Measurements from ENCODE around the gene PTK6. TPM values are rescaled to one million over a fixed set of nuclear protein-coding genes. Genes with fewer than 3 reads are reported as not detected.
A peak's percentile ranks its signal among the peaks of the same experiment; 100 is the strongest.

The PTK6 gene
- total RNA-seq, 3 donors from 2014 or later (not counting 1 experiment from before 2014, with no cell fraction given): 0.16 to 0.48 TPM; not detected in 1

DNA sequence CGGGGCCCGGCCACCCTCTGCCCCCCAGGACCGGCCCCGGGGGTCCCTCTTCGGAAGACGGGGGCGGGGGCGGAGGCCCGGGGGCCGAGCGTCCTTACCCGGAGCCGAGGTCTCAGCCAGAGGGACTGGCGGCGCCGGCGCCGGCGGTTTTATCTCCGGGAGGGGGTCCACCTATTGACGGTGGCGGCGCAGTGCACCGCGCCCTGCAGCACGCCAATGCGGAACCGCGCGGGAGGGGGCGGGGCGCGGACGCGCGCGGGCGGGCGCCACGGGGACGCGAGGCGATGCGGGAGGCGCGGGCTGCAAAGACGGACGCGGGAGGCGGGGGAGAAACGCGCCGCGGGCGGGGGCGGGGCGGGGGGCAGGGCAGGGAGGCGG is 38.2 kb downstream of the PTK6 start, which contains the start of gene EEF1A2:
Gene EEF1A2 (minus strand): TSS at position 124 of the 378 bp plus-strand sequence. CDS start 1,320 bp downstream, outside the sequence.
- ATAC-seq: peak; percentile 70 to 76 (median 73)
- no peaks in the 10 kb centered on the region for H3K4me1 Mint-ChIP-seq

DNA sequence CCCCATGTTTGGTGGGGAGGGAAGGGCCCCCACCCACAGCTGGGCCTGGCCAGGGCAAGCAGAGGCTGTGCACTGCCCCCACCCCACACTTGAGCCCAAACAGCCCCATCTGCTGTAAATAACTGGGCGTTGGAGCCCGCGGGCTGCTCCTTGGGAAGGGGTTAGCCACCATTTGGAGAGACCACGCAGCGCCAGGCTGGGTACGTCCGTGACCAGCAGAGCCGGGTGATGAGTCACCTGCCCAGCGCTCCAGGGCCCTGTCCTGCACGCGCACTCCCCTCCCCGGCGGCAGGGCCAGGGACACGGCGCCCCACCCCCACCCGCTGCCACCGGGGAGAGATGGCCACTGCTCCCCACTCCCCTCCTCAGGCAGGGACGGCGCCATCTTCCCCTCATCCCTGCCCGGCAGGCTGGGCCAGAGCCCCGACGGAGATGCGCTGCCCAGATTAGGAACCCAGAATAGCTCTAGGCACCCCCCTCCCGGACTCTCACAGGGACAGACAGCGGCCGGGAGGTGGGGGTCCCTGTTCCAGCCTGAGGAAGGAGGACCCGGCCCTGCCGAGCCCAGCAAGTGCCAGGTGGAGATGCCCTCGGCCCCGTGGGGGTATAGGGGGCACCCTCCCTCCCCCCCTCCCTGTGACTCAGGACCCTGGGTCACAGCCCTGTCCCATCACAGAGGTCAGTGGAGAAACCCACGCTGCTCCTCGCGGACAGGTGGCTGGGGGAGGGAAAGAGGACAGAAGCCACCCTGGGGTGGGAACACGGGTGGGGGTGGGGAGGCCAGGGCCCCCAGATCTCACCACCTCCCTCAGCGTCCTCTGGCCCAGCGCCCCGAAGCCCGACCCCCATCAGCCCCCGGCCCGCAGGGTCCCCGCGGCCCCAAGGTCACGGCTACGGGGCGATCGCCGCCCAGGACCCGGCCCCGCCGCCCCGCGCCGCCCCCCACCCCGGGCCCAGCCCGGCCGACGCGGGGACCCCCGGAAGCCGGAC is 38.9 kb downstream of the PTK6 start:
- intact Hi-C loops (cut with micrococcal nuclease): loop anchor here (5.0 kb wide), 1 partner anchor 474 kb away; no protein-coding TSS in a partner anchor
- no peak for DNase-seq
- no peaks in the 10 kb centered on the region for H3K9me3 ChIP-seq (ENCODE audit: control insufficient read depth, insufficient read depth, low read length)
- no peaks in the 10 kb centered on the region for H3K36me3 ChIP-seq (ENCODE audit: control insufficient read depth, insufficient read depth, low read length)
- H3K4me1 ChIP-seq (ENCODE audit: control insufficient read depth, insufficient read depth, low read length): peaks cover 25% of the 10 kb centered on the region
- H3K4me3 Mint-ChIP-seq: peak overlapping the region; percentile 55
- H3K9me3 Mint-ChIP-seq: no peaks in the 10 kb centered on the region
- peaks cover 0 to 2% of the 10 kb centered on the region in 2 donors for H3K27me3 Mint-ChIP-seq (ENCODE audit: low read depth in 2 of 2)
- H3K4me1 Mint-ChIP-seq: no peaks in the 10 kb centered on the region
- no peaks in the 10 kb centered on the region for H3K36me3 Mint-ChIP-seq
- WGBS (ENCODE audit: insufficient coverage): 9% methylated on average over 57 of the region's 60 CpGs
- no peak overlapping the region for H3K27ac ChIP-seq (ENCODE audit: low read length)
- H3K27ac Mint-ChIP-seq: no peak overlapping the region
- TF ChIP-seq, protein P1, sequence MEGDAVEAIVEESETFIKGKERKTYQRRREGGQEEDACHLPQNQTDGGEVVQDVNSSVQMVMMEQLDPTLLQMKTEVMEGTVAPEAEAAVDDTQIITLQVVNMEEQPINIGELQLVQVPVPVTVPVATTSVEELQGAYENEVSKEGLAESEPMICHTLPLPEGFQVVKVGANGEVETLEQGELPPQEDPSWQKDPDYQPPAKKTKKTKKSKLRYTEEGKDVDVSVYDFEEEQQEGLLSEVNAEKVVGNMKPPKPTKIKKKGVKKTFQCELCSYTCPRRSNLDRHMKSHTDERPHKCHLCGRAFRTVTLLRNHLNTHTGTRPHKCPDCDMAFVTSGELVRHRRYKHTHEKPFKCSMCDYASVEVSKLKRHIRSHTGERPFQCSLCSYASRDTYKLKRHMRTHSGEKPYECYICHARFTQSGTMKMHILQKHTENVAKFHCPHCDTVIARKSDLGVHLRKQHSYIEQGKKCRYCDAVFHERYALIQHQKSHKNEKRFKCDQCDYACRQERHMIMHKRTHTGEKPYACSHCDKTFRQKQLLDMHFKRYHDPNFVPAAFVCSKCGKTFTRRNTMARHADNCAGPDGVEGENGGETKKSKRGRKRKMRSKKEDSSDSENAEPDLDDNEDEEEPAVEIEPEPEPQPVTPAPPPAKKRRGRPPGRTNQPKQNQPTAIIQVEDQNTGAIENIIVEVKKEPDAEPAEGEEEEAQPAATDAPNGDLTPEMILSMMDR (IDR thresholded peaks at IDR 0.05): no peak
- H3K27me3 ChIP-seq (ENCODE audit: control insufficient read depth, insufficient read depth, low read length): peaks cover 37% of the 10 kb centered on the region
- no peak overlapping the region for H3K4me3 ChIP-seq (ENCODE audit: low read length)
- no peak for ATAC-seq

More for the DNA sequence above, 38.2 kb downstream of the PTK6 start, which contains the start of gene EEF1A2:
- Mint-ChIP-seq H3K27me3 (ENCODE audit: low read depth in 2 of 2) (peaks cover 0 to 2% of the 10 kb centered on the region in 2 donors), H3K36me3 (no peaks in the 10 kb centered on the region), H3K9me3 (no peaks in the 10 kb centered on the region), H3K4me3 (peak within 1 kb of the TSS; percentile 55), H3K27ac (no peak within 1 kb of the TSS)
- no peak within 1 kb of the TSS for H3K27ac ChIP-seq (ENCODE audit: low read length)
- H3K4me1 ChIP-seq (ENCODE audit: control insufficient read depth, insufficient read depth, low read length): peaks cover 25% of the 10 kb centered on the region
- under 1% methylated on average over 58 of the region's 58 CpGs for WGBS (ENCODE audit: insufficient coverage)
- H3K9me3 ChIP-seq (ENCODE audit: control insufficient read depth, insufficient read depth, low read length): no peaks in the 10 kb centered on the region
- no peaks in the 10 kb centered on the region for H3K36me3 ChIP-seq (ENCODE audit: control insufficient read depth, insufficient read depth, low read length)
- H3K27me3 ChIP-seq (ENCODE audit: control insufficient read depth, insufficient read depth, low read length): peaks cover 37% of the 10 kb centered on the region
- TF ChIP-seq, protein P1 (IDR thresholded peaks at IDR 0.05): peak; percentile 14
- H3K4me3 ChIP-seq (ENCODE audit: low read length): no peak within 1 kb of the TSS
- intact Hi-C loops (cut with micrococcal nuclease): loop anchor here (5.0 kb wide), 1 partner anchor 473 kb away; no protein-coding TSS in a partner anchor
- DNase-seq: peak in 1 of 2 donors; percentile 82

DNA sequence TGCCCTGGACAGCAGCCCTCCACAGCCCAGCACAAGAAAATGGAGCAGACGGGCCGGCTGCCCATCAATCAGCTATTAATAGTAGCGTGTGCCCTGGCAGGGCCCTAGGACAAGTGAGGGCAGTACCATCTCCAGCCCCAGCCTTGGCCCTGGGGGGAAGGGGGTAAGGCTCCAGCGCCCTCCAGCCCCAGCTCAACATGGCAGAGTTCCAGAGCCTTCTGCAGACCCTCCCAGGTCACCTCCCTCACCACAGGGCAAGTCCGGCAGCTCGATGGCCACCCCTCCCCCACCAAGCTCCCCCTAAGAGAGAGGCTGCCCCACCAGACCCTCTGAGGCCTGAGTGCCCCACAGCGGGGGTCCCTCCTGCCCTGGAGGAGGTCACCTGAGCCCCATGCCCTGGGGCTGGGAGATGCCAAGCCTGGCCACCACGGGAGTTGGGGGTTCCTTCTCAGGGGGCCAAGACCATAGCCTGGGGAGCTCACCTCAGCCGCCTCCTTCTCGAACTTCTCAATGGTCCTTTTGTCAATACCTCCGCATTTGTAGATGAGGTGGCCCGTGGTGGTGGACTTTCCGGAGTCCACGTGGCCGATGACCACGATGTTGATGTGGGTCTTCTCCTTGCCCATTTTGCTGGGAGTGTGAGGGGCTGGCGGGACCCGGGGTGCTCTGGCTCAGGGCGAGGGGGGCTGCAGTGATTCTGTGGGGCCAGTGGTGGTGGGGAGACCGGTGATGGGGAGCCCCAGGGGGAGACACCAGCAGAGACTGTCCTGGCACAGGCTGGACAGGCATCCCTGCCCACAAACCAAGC is 39.8 kb downstream of the PTK6 start:
- no peaks in the 10 kb centered on the region for H3K9me3 ChIP-seq (ENCODE audit: control insufficient read depth, insufficient read depth, low read length)
- H3K27ac ChIP-seq (ENCODE audit: low read length): no peak overlapping the region
- no peak for DNase-seq
- H3K4me1 ChIP-seq (ENCODE audit: control insufficient read depth, insufficient read depth, low read length): peaks cover 25% of the 10 kb centered on the region
- Mint-ChIP-seq H3K36me3 (no peaks in the 10 kb centered on the region), H3K4me1 (no peaks in the 10 kb centered on the region), H3K27me3 (ENCODE audit: low read depth in 2 of 2) (peaks cover 0 to 4% of the 10 kb centered on the region in 2 donors), H3K9me3 (peaks cover 0 to 5% of the 10 kb centered on the region in 2 donors), H3K27ac (no peak overlapping the region), H3K4me3 (no peak overlapping the region)
- ATAC-seq: no peak
- H3K36me3 ChIP-seq (ENCODE audit: control insufficient read depth, insufficient read depth, low read length): no peaks in the 10 kb centered on the region
- TF ChIP-seq, protein P1 (IDR thresholded peaks at IDR 0.05): no peak
- H3K27me3 ChIP-seq (ENCODE audit: control insufficient read depth, insufficient read depth, low read length): peaks cover 37% of the 10 kb centered on the region
- intact Hi-C loops (cut with micrococcal nuclease): loop anchor here (5.0 kb wide), 1 partner anchor 475 kb away; no protein-coding TSS in a partner anchor
- no peak overlapping the region for H3K4me3 ChIP-seq (ENCODE audit: low read length)
- WGBS (ENCODE audit: insufficient coverage): 72% methylated on average over 17 of the region's 20 CpGs
